Breast epithelium (tissue), 3 donors: Measurements from ENCODE around the gene COLEC11.

ENCODE experiments used
- CTCF ChIP-seq, 3 donors: fragments of 450-650 bp; IDR thresholded peaks; one replicate each; pipeline ENCODE4 v1.5.1; 2016 to 2017; ENCODE audit warnings: antibody characterized with exemption in 3 of 3, mild to moderate bottlenecking in 3 of 3, moderate library complexity in 3 of 3
- POLR2A ChIP-seq: fragments of 450-650 bp; IDR thresholded peaks from one replicate; pipeline ENCODE4 v1.6.1; 2016; ENCODE audit warnings: antibody characterized with exemption, mild to moderate bottlenecking, moderate library complexity
- POLR2AphosphoS5 ChIP-seq, 3 donors: sonication (generic); formaldehyde crosslinking; IDR thresholded peaks; one replicate each; pipeline ENCODE4 v1.6.1; 2017; ENCODE audit warnings: antibody characterized with exemption in 3 of 3

GRCh38 chr2:3618367-3618766 lies 23.5 kb downstream of the COLEC11 start:
- TF ChIP-seq CTCF (IDR thresholded peaks at IDR 0.05) = no peak
- TF ChIP-seq POLR2A = no peak
- no peak for TF ChIP-seq POLR2AphosphoS5 (IDR thresholded peaks at IDR 0.05)
